Ammon's horn (tissue), 1 donor: Measurements from ENCODE around the gene PHF23.
A peak's percentile ranks its signal among the peaks of the same experiment; 100 is the strongest.

Experiments used
- DNase-seq: peaks from one replicate; pipeline ENCODE4 v3.0.0-alpha.2; 2016; ENCODE audit warnings: low spot score

The PHF23 gene

GRCh38 chr17:7219812-7220592, 19.3 kb downstream of the PHF23 start, which contains the start of the genes ACADVL and DLG4:
ACADVL (plus strand) TSS chr17:7219938; CDS start chr17:7219985, 47 bp downstream.
DLG4 (minus strand) TSS chr17:7219836.
- DNase-seq: peak; percentile 93

- DNase-seq: no peak
Observed at GRCh38 chr17:7219229-7219811, 19.9 kb downstream of the PHF23 start.

- no peak for DNase-seq
Observed at GRCh38 chr17:7218758-7219157, 20.5 kb downstream of the PHF23 start.

GRCh38 chr17:7218166-7218565, 21.1 kb downstream of the PHF23 start:
- no peak for DNase-seq

- DNase-seq: peak; percentile 74
Observed at GRCh38 chr17:7217113-7217987, 21.9 kb downstream of the PHF23 start.

GRCh38 chr17:7216242-7217112, 22.8 kb downstream of the PHF23 start:
- DNase-seq: no peak

- DNase-seq: no peak
Observed at GRCh38 chr17:7215652-7216180, 23.5 kb downstream of the PHF23 start.

- DNase-seq: no peak
Observed at GRCh38 chr17:7215136-7215638, 24.1 kb downstream of the PHF23 start.

- DNase-seq: peak; percentile 98
Observed at GRCh38 chr17:7214300-7215135, 24.7 kb downstream of the PHF23 start.

- peak; percentile 89 for DNase-seq
Observed at GRCh38 chr17:7213895-7214299, 25.4 kb downstream of the PHF23 start.

GRCh38 chr17:7211491-7212273, 27.6 kb downstream of the PHF23 start:
- no peak for DNase-seq

- DNase-seq: no peak
Observed at GRCh38 chr17:7208754-7209460, 30.4 kb downstream of the PHF23 start.

GRCh38 chr17:7208027-7208571, 31.2 kb downstream of the PHF23 start:
- no peak for DNase-seq

- DNase-seq: no peak
Observed at GRCh38 chr17:7207120-7208001, 31.9 kb downstream of the PHF23 start.

- no peak for DNase-seq
Observed at GRCh38 chr17:7205561-7205960, 33.7 kb downstream of the PHF23 start.

- peak; percentile 82 for DNase-seq
Observed at GRCh38 chr17:7204828-7205461, 34.3 kb downstream of the PHF23 start.

- peak; percentile 62 for DNase-seq
Observed at GRCh38 chr17:7204336-7204735, 34.9 kb downstream of the PHF23 start.
